GM21423 (cell line): ENCODE results near the gene SERPINE3.
A peak's percentile ranks its signal among the peaks of the same experiment; 100 is the strongest.

ENCODE experiments used
- ATAC-seq: cut with Tn5 transposase; IDR thresholded peaks from one replicate; pipeline ENCODE4 v1.9.1; 2021; ENCODE audit warnings: mild to moderate bottlenecking, moderate library complexity; ENCODE audit not compliant: unreplicated experiment

SERPINE3 gene

GRCh38 chr13:51327961-51328360 lies 11.5 kb upstream of the SERPINE3 start:
- ATAC-seq = no peak

GRCh38 chr13:51328488-51328887 lies 11.0 kb upstream of the SERPINE3 start:
- ATAC-seq = no peak

- ATAC-seq = no peak
Measured at GRCh38 chr13:51329606-51330005, 9.9 kb upstream of the SERPINE3 start.

DNA sequence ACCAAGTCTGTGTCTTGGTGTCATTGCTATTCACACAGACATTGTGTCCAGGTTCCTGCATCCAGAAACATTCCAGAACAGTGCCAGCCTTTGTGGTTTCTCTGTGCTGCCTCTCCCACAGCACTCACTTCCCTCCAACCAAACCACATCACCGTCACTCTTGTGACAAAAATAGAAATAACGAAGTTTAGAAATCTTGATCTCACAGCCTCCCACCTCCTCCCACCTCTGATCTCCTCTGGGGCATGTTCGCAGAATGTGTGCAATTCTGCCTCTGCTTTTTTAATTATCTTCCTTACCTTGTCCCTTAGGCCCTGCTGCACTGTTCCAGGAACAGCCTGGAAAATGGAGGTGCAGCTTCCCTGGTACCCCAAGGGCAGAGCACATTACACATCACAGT lies 8.7 kb upstream of the SERPINE3 start:
- ATAC-seq = peak; percentile 47

GRCh38 chr13:51331354-51331861 lies 8.1 kb upstream of the SERPINE3 start:
- ATAC-seq = peak; percentile 50

DNA sequence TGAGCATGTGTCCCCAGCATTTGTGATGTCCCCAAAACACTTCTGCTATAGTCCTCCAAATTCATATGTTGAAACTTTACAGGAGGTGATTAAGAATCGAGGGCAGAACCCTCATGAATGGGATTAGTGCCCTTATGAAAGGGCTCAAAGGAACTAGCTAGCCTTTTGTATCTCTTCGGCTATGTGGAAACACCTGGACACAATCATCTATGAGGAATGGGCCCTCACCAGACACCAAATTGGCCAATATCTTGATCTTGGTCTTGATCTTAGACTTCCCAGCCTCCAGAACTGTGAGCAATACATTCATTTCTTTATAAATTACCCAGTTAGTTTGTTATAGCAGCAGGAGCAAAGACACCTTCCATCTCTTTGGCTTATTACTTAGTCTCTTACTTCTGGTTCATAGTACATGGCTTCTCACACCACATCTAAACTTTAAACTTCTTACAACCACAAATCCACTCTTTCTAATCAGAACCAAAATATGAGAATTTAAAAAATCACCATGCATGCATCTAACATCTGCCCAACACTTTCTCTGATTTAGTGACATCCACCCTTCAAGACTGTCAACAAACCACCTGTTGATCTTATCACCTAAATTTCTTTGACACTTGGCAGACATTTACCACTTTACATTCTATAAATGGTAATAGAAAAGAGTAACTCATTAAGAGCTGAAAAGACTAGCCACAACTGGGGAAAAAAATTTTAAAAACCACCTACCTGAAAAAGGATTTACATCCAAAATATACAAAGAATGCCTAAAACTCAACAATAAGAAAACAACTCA lies 6.7 kb upstream of the SERPINE3 start:
- ATAC-seq = no peak

DNA sequence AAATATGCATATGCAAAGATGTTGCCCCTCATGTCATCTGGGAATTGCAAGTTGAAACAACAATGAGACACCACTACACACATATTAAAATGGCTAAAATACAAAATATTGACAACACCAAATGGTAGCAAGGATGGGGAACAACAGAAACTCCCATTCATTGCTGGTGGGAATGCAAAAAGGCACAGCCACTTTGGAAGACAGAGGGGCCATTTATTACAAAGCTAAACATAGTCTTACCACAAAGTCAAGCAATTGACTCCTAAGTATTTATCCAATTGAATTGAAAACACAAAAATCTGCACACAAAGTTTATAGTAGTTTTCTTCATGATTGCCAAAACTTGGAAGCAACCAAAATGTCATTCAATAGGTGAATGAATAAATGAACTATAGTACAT lies 6.1 kb upstream of the SERPINE3 start:
- no peak for ATAC-seq

- ATAC-seq = no peak
Measured at GRCh38 chr13:51333826-51334225, 5.7 kb upstream of the SERPINE3 start.

DNA sequence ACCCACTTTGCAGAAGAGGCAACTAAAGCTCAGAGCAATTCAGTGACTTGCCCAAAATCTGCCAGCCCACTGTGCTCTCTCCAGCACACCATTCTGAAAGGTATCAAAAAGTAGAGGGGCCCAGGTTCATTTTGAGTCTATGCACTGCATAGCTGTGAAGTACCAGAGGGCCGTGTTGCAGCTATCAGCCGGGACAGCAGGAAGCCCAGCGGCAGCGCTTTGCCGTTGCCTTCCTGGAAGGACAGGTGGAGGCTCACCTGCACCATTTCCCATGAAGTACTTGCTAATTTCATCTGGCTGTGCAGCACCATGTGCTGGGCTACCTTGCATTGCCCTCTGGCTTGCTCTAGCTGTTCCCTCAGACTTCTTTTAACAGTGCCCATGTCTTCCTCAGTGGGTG lies 2.7 kb upstream of the SERPINE3 start:
- no peak for ATAC-seq

- no peak for ATAC-seq
Measured at GRCh38 chr13:51339952-51340732, 651 bp downstream of the SERPINE3 start.

GRCh38 chr13:51341232-51341631 lies 1.7 kb downstream of the SERPINE3 start:
- ATAC-seq = no peak

DNA sequence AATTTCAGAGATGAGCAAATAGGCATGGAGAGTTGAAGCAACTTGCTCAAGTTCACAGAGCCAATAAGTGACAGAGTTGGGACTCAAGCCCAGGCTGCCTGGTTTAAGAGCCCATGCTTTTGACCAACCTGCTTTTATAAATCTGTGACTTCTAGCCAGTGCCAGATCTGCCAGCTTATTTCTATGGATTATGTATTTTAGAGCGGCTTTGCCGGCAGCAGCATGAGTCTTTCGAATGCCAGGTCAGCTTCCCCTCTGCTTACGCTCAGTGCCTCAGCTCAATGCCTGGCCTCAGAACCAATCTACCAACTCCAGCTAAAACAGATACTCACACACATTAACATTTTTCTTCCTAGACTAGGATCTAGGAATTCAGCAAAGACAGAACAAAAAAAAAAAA lies 2.3 kb downstream of the SERPINE3 start:
- no peak for ATAC-seq

DNA sequence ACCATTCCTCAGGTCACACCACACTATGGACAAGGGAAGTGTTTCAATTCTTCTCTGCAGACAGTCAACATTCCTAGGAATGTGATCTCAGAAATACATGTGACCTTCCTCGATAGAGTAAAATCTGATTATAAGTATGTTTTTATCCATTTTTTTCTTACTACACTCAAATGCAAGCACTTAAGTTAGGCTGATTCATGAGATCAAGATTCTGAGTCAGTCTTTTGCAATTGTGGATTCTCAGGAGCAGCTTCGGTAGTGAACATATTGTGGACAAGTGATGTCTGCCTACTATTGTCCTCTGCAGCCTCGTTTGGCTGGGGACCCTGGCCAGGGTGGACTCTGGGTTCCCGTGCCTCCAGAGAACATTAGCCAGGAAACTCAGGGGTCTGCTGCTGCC lies 3.2 kb downstream of the SERPINE3 start:
- no peak for ATAC-seq

DNA sequence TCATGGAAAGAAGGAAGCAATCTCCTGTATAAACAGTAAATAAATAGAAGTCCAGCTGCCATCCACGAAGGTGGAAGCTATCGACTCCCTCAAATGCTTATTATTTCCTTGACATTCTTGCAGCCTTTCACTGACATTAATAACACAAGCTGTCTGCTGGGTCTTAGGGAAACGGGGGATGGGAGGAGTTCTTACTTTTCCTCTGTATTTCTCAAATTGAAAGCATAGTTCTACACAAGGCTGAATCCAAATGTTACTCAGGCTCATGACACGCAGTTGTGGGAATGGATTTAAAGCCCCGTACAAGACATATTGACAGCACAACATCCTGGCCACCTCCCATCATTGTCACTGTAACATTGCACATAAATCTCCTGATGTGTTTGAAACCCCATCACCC lies 4.0 kb downstream of the SERPINE3 start:
- ATAC-seq = no peak

GRCh38 chr13:51346397-51346796 lies 6.9 kb downstream of the SERPINE3 start:
- no peak for ATAC-seq

DNA sequence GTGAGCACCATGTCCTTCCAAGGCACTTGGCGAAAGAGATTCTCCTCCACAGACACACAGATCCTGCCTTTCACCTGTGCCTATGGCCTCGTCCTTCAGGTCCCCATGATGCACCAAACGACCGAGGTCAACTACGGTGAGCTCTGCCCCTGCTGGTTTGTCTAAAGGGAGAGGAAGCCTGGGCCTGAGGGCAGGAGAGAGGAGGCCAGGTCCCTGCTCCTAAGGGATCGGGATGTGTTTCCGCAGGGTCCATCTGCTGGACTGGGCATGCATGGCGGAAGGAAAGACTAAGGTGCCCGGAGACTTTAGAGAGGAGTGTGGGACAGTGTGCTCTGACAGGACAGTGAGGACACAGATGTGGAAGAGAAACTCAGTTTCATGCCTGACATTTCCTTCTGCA lies 7.6 kb downstream of the SERPINE3 start:
- ATAC-seq = no peak

- ATAC-seq = no peak
Measured at GRCh38 chr13:51348069-51348967, 8.8 kb downstream of the SERPINE3 start.

GRCh38 chr13:51349016-51349415 lies 9.5 kb downstream of the SERPINE3 start:
- ATAC-seq = no peak

DNA sequence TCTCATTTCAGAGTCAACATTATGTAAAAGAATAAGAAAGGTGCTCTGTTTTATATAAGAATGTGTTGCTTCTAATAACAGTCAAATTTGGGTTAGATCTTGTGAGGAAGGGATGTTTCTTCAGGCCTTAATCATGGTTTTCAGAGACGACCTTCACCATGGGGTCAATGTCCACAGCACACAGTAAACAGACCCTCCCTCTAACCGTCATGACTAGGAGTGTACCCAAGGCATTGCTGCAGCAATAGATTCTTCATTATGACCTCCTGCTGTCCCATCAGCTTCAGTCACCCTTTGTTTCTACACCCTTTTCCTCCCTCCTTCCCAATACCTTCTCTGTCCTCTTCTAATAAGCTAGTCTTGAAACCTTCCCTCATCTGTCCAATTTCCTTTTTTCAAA lies 15.7 kb downstream of the SERPINE3 start:
- no peak for ATAC-seq

DNA sequence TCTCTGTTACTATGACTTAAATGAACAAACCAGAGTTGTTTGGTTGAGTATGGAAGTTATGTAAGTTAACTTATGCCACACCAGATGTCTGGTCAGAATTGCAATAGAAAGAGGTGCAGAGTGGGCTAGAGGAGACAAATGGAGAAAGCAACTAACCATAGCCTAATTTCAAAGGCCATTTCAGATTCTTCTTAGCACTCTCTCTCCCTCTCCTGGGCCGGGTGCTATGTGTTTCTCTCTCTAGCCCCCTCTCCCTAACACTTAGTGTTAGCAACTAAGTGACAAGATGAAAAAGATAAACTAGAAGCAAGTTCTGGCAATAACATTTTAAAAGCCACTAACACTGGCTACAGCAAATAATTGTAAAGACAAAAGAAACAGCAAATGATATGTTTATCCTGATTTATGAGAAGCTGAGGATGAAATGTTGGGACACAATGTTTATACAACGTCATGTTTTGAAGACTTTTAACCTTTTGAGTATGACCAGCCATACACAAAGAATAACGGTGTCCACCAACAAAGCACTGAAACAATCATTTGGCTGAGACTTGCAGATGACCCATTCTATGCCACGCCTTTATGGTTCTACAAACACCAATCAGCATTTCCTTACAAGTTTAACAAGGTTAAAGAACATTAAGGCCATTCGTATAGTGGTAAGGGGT lies 18.6 kb downstream of the SERPINE3 start:
- no peak for ATAC-seq

DNA sequence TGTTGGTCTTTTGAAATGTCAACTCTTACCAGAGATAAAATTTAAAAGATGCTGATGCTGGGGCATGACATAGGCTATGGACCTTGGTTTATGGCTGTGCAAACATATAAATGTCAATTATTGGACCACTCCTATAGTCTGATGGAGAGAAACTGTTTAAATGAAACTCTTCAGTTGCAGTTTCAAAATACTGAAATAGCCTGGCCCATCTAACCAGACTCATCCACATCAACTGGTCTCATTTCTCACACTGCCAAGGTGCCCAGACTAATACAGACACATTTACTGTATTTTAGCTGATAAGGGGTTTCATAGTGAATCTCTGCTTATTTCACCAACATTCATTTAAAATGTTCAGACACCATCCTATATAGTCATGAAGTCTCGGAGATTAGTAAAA lies 19.9 kb downstream of the SERPINE3 start:
- ATAC-seq = no peak
